Transverse colon (tissue), 3 donors: ENCODE results near the gene TNFRSF18.

Experiments
- EP300 ChIP-seq: sonication (generic); formaldehyde crosslinking; IDR thresholded peaks from one replicate; pipeline ENCODE4 v1.6.1; 2017; ENCODE audit warnings: antibody characterized with exemption, low read depth
- POLR2A ChIP-seq: fragments of 450-650 bp; IDR thresholded peaks from one replicate; pipeline ENCODE4 v1.6.1; 2016; ENCODE audit warnings: antibody characterized with exemption, mild to moderate bottlenecking, moderate library complexity
- TF ChIP-seq, protein P1 (sequence below), 5 experiments: fragments of 200-600 bp in 3 of 5; fragments of 450-650 bp in 2 of 5; sonication (generic) in 3 of 5; IDR thresholded peaks; 1 replicate in 2 of 5; 2 replicates in 3 of 5; pipeline ENCODE4 v1.5.1; 2016 to 2017; ENCODE audit warnings: antibody characterized with exemption in 5 of 5, inconsistent platforms in 3 of 5, mild to moderate bottlenecking in 2 of 5, moderate library complexity in 1 of 5

DNA sequence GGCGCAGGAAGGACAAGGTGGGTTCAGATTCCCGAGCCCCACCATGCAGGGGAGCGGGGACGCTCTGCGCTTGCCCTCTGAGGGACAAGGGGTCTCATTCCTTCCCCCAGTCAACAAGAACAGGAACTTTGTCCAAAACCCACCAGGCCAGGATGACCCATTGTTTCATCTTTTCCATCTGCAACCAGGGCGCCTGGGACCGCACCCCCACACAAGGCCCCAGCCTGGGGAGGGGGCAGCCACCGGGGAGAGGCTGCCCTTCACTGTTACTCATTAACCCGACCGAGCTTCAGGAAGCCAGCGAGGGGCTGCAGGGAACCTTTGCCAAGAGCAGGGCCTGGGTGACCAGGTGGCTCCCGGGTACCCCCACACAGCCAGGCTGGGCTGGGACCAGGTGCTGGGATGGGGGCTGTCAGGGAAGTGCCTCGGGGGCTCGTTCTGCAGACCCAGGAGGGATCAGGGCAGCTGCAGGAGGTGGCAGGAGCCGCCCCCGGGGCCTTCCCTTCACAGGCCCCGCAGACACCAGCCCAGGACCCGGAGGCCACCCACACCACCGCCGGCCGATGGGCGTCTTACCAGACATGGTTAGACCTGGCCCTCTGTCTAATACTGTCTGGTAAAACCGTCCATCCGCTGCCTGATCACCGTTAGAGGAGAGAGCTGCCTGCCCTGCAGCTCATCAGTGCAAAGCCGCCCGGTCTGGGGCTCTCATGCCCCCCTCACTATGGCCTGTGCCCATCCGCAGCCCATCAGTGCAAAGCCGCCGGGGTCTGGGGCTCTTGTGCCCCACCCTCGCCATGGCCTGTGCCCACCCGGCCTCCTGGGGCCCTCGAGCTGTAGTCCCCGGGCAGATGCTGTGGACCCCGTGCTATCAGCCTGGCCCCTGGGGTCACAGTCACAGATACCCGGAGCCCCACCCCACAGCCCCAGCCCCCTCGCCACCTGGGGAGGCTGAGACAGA lies 37.7 kb downstream of the TNFRSF18 start:
- TF ChIP-seq, protein P1, sequence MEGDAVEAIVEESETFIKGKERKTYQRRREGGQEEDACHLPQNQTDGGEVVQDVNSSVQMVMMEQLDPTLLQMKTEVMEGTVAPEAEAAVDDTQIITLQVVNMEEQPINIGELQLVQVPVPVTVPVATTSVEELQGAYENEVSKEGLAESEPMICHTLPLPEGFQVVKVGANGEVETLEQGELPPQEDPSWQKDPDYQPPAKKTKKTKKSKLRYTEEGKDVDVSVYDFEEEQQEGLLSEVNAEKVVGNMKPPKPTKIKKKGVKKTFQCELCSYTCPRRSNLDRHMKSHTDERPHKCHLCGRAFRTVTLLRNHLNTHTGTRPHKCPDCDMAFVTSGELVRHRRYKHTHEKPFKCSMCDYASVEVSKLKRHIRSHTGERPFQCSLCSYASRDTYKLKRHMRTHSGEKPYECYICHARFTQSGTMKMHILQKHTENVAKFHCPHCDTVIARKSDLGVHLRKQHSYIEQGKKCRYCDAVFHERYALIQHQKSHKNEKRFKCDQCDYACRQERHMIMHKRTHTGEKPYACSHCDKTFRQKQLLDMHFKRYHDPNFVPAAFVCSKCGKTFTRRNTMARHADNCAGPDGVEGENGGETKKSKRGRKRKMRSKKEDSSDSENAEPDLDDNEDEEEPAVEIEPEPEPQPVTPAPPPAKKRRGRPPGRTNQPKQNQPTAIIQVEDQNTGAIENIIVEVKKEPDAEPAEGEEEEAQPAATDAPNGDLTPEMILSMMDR (IDR thresholded peaks at IDR 0.05), result no peak
- TF ChIP-seq POLR2A, result no peak
- TF ChIP-seq EP300, result no peak
